IMR-90 (cell line): ENCODE results near the gene UROD. TPM values are rescaled to one million over a fixed set of nuclear protein-coding genes. Genes with fewer than 3 reads are reported as not detected.

Experiments used
- ATAC-seq: fragments of 200-7000 bp; cut with Tn5 transposase; 2 replicates; pipeline ENCODE4 v1.9.1; 2020; ENCODE audit warnings: low read depth, mild to moderate bottlenecking, moderate library complexity
- BruUV-seq: library from RNA; stranded (reverse); fragments of 400-500 nt; replicated peaks from 2 replicates; lab custom pipeline; 2021; lab: Mats Ljungman, UMichigan
- CTCF ChIA-PET: fragments of 300-600 bp; formaldehyde crosslinking; extraction: SDS; loops from one replicate; lab custom pipeline; 2021; ENCODE audit warnings: antibody characterized with exemption; lab: Yijun Ruan, JAX
- POLR2A ChIA-PET: fragments of 300-600 bp; sonication (Branson Sonifier 250); formaldehyde crosslinking; loops from one replicate; lab custom pipeline; 2022; ENCODE audit warnings: antibody characterized with exemption; ENCODE audit not compliant: unreplicated experiment; lab: Charles Lee
- DNase-seq: peaks from one replicate; pipeline ENCODE4 v3.0.0; 2013
- H2AFZ ChIP-seq: replicated peaks from 2 replicates; pipeline ENCODE3; 2013; ENCODE audit warnings: low read length, mild to moderate bottlenecking; ENCODE audit not compliant: poor library complexity
- H2AK5ac ChIP-seq: 2 replicates; pipeline ENCODE4 v1.6.1; 2013; ENCODE audit warnings: low read depth, low read length, inconsistent platforms
- H2AK9ac ChIP-seq: replicated peaks from 2 replicates; pipeline ENCODE3; 2013; ENCODE audit warnings: mild to moderate bottlenecking, low read depth, low read length, moderate library complexity; ENCODE audit not compliant: poor library complexity
- H2BK120ac ChIP-seq: 2 replicates; pipeline ENCODE4 v1.6.1; 2013; ENCODE audit warnings: low read depth, low read length, inconsistent platforms
- H2BK15ac ChIP-seq: 3 replicates; pipeline ENCODE4 v1.6.1; 2013; ENCODE audit warnings: low read depth, low read length, inconsistent platforms
- H2BK20ac ChIP-seq: 2 replicates; pipeline ENCODE4 v1.6.1; 2013; ENCODE audit warnings: low read depth, mild to moderate bottlenecking, inconsistent platforms, low read length, moderate library complexity
- H2BK5ac ChIP-seq: 2 replicates; pipeline ENCODE4 v1.6.1; 2013; ENCODE audit warnings: mild to moderate bottlenecking, low read depth, low read length, inconsistent platforms; ENCODE audit not compliant: poor library complexity, severe bottlenecking
- H3K14ac ChIP-seq: replicated peaks from 2 replicates; pipeline ENCODE4 v1.6.1; 2013; ENCODE audit warnings: low read depth, low read length, inconsistent platforms
- H3K18ac ChIP-seq: 2 replicates; pipeline ENCODE4 v1.6.1; 2013; ENCODE audit warnings: low read depth, low read length, control low read depth
- H3K23ac ChIP-seq: 2 replicates; pipeline ENCODE4 v1.6.1; 2013; ENCODE audit warnings: low read depth, low read length, inconsistent platforms
- H3K27ac ChIP-seq: 2 replicates; pipeline ENCODE4 v1.5.1; 2013; ENCODE audit warnings: mild to moderate bottlenecking, control low read depth, low read length; ENCODE audit not compliant: insufficient read depth
- H3K27me3 ChIP-seq: 2 replicates; pipeline ENCODE4 v1.6.1; 2013; ENCODE audit warnings: low read length; ENCODE audit not compliant: control insufficient read depth, insufficient read depth
- H3K36me3 ChIP-seq: 2 replicates; pipeline ENCODE4 v1.6.1; 2013; ENCODE audit warnings: low read length, mixed read lengths; ENCODE audit not compliant: control insufficient read depth, insufficient read depth
- H3K4ac ChIP-seq: 2 replicates; pipeline ENCODE4 v1.6.1; 2013; ENCODE audit warnings: low read depth, low read length, inconsistent platforms
- H3K4me1 ChIP-seq: 2 replicates; pipeline ENCODE4 v1.6.1; 2013; ENCODE audit warnings: low read length, mixed read lengths; ENCODE audit not compliant: control insufficient read depth, insufficient read depth
- H3K4me2 ChIP-seq: 2 replicates; pipeline ENCODE4 v1.6.1; 2013; ENCODE audit warnings: low read depth, mild to moderate bottlenecking, control low read depth, low read length, moderate library complexity
- H3K4me3 ChIP-seq: 2 replicates; pipeline ENCODE4 v1.5.1; 2013; ENCODE audit warnings: low read depth, mild to moderate bottlenecking, control low read depth, low read length, moderate library complexity; ENCODE audit not compliant: insufficient read depth
- H3K56ac ChIP-seq: 2 replicates; pipeline ENCODE4 v1.6.1; 2013; ENCODE audit warnings: low read length, inconsistent platforms; ENCODE audit not compliant: insufficient read depth; ENCODE audit errors: extremely low read depth
- H3K79me1 ChIP-seq, 2 experiments: 2 replicates each; pipeline ENCODE4 v1.6.1; 2013; ENCODE audit warnings: low read length in 2 of 2, inconsistent platforms in 1 of 2, low read depth in 1 of 2
- H3K9ac ChIP-seq: 2 replicates; pipeline ENCODE4 v1.6.1; 2013; ENCODE audit warnings: low read depth, low read length, control low read depth
- H3K9me1 ChIP-seq: 2 replicates; pipeline ENCODE4 v1.6.1; 2013; ENCODE audit warnings: low read length, inconsistent platforms; ENCODE audit not compliant: insufficient read depth
- H3K9me3 ChIP-seq: 2 replicates; pipeline ENCODE4 v1.6.1; 2013; ENCODE audit warnings: low read length; ENCODE audit not compliant: control insufficient read depth, insufficient read depth
- H4K20me1 ChIP-seq: 2 replicates; pipeline ENCODE4 v1.6.1; 2013; ENCODE audit warnings: low read length, inconsistent platforms; ENCODE audit not compliant: insufficient read depth
- H4K5ac ChIP-seq: 2 replicates; pipeline ENCODE4 v1.6.1; 2013; ENCODE audit warnings: mild to moderate bottlenecking, low read depth, low read length, control low read depth
- H4K8ac ChIP-seq, 2 experiments: 2 replicates each; pipeline ENCODE4 v1.6.1; 2013; ENCODE audit warnings: low read depth in 2 of 2, low read length in 2 of 2, control low read depth in 1 of 2, inconsistent platforms in 1 of 2
- H4K91ac ChIP-seq: 2 replicates; pipeline ENCODE4 v1.6.1; 2013; ENCODE audit warnings: low read depth, low read length, inconsistent platforms; ENCODE audit not compliant: insufficient read depth
- BHLHE40 ChIP-seq: fragments of 150-350 bp; IDR thresholded peaks from 2 replicates; pipeline ENCODE4 v1.6.1; 2016; ENCODE audit warnings: mild to moderate bottlenecking, low read depth, low read length
- FOS ChIP-seq: fragments of 150-350 bp; IDR thresholded peaks from 2 replicates; pipeline ENCODE4 v1.6.1; 2016; ENCODE audit warnings: low read depth, low read length
- MAFK ChIP-seq: IDR thresholded peaks from 2 replicates; pipeline ENCODE4 v1.6.1; 2012; ENCODE audit warnings: low read depth, low read length, improper control_type of control experiment
- MAZ ChIP-seq: IDR thresholded peaks from 2 replicates; pipeline ENCODE4 v1.6.1; 2012; ENCODE audit warnings: low read depth, mild to moderate bottlenecking, low read length, improper control_type of control experiment, moderate library complexity, borderline replicate concordance
- NFE2L2 ChIP-seq: fragments of 150-350 bp; IDR thresholded peaks from 2 replicates; pipeline ENCODE4 v1.6.1; 2016; ENCODE audit warnings: low read depth, mild to moderate bottlenecking, low read length
- RAD21 ChIP-seq: IDR thresholded peaks from 2 replicates; pipeline ENCODE4 v1.6.1; 2012; ENCODE audit warnings: low read length, improper control_type of control experiment
- WGBS, 2 experiments: methylation state at CpG; one replicate each; pipeline versions ENCODE4 v1.1.5 to v1.1.7; 2013; ENCODE audit warnings: missing lambda C conversion rate in 2 of 2; ENCODE audit not compliant: insufficient read length in 1 of 2; ENCODE audit errors: extremely low coverage in 2 of 2; 5-methylcytosine and 5-hydroxymethylcytosine counted together
- dilution Hi-C: fragments of 300-500 bp; cut with HindIII; formaldehyde crosslinking; loops from one replicate; pipeline ENCODE4 v1.14.3; 2018; ENCODE audit warnings: low sequenced_read_pairs; ENCODE audit not compliant: unreplicated experiment
- in situ Hi-C: fragments of 300-500 bp; cut with MboI; formaldehyde crosslinking; loops from 3 replicates; pipeline ENCODE4 v1.14.3; 2019; ENCODE audit warnings: low sequenced_read_pairs, inconsistent platforms, mixed read lengths
- intact Hi-C: fragments of 100-400 bp; cut with micrococcal nuclease; formaldehyde crosslinking; loops from 2 replicates; pipeline ENCODE4 v1.10.0; 2022
- polyA plus RNA-seq, 3 experiments: library from polyadenylated mRNA; depleted of rRNA; stranded (reverse); fragments of >200 nt; gene quantifications; 2 replicates each; pipeline ENCODE4 v1.2.3, GENCODE V29; 2012; ENCODE audit warnings: low replicate concordance in 1 of 3
- total RNA-seq: library from RNA; depleted of rRNA; stranded (reverse); fragments of >200 nt; gene quantifications from 2 replicates; pipeline ENCODE4 v1.2.3, GENCODE V29; 2012
- TF ChIP-seq, protein P1 (sequence below): fragments of 150-350 bp; IDR thresholded peaks from 2 replicates; pipeline ENCODE4 v1.6.1; 2017; ENCODE audit warnings: mild to moderate bottlenecking, antibody characterized with exemption, low read length, low read depth
- TF ChIP-seq, protein P2 (sequence below): conservative IDR thresholded peaks from 2 replicates; pipeline ENCODE4 v1.5.1; 2012; ENCODE audit warnings: mild to moderate bottlenecking, low read depth, low read length, improper control_type of control experiment

Gene UROD
- total and polyA plus RNA-seq, 2 of the 4 experiments (the other 2 are of a cell fraction): 220 to 224 TPM

DNA sequence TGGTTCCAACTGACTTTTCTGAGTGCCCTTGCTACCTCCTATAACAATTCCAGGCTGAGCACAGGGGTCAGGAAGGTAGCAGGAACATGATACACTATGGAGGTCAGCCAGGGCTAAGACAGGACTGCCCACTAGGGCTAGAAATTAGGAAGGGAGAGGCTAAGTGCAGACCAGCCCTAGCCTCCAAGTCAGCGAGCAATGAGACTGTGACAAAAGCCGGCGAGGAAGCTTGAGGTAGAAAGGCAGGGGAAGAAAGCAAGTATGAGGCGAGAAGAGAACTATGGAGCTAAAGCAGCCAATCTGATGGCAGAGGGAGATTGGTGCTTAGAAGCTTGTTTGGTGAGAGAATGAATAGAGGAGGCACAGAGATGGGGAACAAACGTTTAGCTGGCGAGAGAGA lies 4.7 kb downstream of the UROD start:
- H4K20me1 ChIP-seq: peaks cover 3% of the 10 kb centered on the region; the same call in 1 of the 2 replicates

More for the DNA sequence above, 4.7 kb downstream of the UROD start:
- no peak overlapping the region for H3K4me3 ChIP-seq
- no peak overlapping the region for H2BK20ac ChIP-seq
- no peak overlapping the region for H3K27ac ChIP-seq
- no peak overlapping the region for H4K91ac ChIP-seq
- no peak overlapping the region for H2AFZ ChIP-seq
- dilution Hi-C loops: no loop called here
- ATAC-seq (no peak), DNase-seq (no peak)
- H3K36me3 ChIP-seq: peaks cover 9% of the 10 kb centered on the region; the same call in 1 of the 2 replicates
- no peak overlapping the region for H3K9ac ChIP-seq
- H3K79me1 ChIP-seq: peaks cover 10 to 31% of the 10 kb centered on the region in 2 experiments; a peak in 2 of 4 replicates
- no peak overlapping the region for H2BK5ac ChIP-seq
- in situ Hi-C loops: no loop called here
- no peak overlapping the region for H3K56ac ChIP-seq
- WGBS, 2 experiments: 68% methylated on average over 3 of the region's 6 CpGs; no CpG with 5 or more reads in 1 of the 2 experiments
- intact Hi-C loops: no loop called here
- no peak overlapping the region for H3K23ac ChIP-seq
- H3K9me3 ChIP-seq: no peaks in the 10 kb centered on the region
- H3K27me3 ChIP-seq: peaks cover 1% of the 10 kb centered on the region; the same call in 1 of the 2 replicates
- BruUV-seq: no TSS peak
- H2BK120ac ChIP-seq: no peak overlapping the region
- no peaks in the 10 kb centered on the region for H3K9me1 ChIP-seq
- H3K4me2 ChIP-seq: no peak overlapping the region
- CTCF ChIA-PET: interaction anchor here (3.9 kb wide), 1 partner anchor 284 kb away, joined by 53 read pairs; no protein-coding TSS in a partner anchor
- no peak overlapping the region for H3K18ac ChIP-seq
- no peak overlapping the region for H2AK9ac ChIP-seq
- no peak overlapping the region for H4K5ac ChIP-seq
- peaks cover 5% of the 10 kb centered on the region; the same call in 1 of the 2 replicates for H3K4me1 ChIP-seq
- H3K14ac ChIP-seq: no peak overlapping the region
- no peak overlapping the region for H2AK5ac ChIP-seq
- POLR2A ChIA-PET: no interaction called here
- no peak overlapping the region for H2BK15ac ChIP-seq
- TF ChIP-seq BHLHE40 (no peak), MAZ (no peak), FOS (no peak), MAFK (no peak), NFE2L2 (no peak), RAD21 (no peak)
- TF ChIP-seq, protein P1, sequence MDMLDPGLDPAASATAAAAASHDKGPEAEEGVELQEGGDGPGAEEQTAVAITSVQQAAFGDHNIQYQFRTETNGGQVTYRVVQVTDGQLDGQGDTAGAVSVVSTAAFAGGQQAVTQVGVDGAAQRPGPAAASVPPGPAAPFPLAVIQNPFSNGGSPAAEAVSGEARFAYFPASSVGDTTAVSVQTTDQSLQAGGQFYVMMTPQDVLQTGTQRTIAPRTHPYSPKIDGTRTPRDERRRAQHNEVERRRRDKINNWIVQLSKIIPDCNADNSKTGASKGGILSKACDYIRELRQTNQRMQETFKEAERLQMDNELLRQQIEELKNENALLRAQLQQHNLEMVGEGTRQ: no peak
- TF ChIP-seq, protein P2, sequence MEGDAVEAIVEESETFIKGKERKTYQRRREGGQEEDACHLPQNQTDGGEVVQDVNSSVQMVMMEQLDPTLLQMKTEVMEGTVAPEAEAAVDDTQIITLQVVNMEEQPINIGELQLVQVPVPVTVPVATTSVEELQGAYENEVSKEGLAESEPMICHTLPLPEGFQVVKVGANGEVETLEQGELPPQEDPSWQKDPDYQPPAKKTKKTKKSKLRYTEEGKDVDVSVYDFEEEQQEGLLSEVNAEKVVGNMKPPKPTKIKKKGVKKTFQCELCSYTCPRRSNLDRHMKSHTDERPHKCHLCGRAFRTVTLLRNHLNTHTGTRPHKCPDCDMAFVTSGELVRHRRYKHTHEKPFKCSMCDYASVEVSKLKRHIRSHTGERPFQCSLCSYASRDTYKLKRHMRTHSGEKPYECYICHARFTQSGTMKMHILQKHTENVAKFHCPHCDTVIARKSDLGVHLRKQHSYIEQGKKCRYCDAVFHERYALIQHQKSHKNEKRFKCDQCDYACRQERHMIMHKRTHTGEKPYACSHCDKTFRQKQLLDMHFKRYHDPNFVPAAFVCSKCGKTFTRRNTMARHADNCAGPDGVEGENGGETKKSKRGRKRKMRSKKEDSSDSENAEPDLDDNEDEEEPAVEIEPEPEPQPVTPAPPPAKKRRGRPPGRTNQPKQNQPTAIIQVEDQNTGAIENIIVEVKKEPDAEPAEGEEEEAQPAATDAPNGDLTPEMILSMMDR: no peak
- no peak overlapping the region for H3K4ac ChIP-seq
- no peak overlapping the region for H4K8ac ChIP-seq
